ENCODE data around the gene RBM5. TPM values are rescaled to one million over a fixed set of nuclear protein-coding genes. Genes with fewer than 3 reads are reported as not detected.

RBM5 gene
- total RNA-seq, 1 donor from 2014 or later = 213 TPM

DNA sequence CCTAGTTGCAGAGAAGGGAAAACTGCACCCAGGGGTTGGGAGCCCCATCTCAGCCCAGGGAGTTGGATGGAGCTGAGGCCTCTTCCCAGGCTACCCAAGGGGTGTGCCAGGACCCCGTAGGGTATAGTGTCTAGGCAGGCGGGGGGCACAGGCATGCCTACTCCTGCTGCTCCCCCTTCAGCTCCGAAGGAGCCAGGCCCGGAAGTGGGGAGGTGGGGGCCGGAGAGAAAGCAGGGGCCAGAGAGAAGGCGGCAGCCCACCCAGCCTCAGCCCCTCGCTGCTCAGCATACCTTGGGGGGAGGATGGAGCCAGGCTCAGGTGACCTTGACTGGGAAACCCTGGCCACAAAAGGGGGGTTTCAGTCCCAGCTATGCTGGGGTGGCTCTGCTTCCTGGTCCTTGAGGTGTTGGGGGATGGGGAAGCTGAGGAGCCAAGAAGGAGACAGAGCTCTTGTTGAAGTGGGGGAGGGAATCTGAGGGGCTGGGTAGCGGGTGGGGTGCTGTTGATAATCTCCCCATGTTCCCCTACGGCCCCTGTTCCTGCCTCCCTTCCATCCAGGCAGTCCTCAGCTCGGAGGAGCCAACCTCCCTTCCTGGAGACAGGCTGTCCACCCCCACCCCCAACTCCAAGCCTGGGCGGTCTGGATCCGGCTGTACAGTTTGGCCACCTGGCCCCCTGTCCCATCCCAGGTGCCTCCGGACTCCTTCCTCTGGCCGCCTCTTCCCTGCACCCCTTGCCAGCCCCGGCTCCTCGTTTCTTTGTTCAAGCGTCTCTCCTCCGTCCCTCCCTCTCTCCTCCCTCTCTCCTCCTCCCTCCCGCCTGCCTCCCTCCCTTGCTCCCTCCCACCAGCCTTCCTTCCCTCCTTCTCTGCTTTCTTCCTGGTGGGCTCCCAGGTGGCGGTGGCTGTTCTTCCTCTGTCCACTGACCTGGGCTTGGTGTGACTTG lies 68.1 kb downstream of the RBM5 start:
- H3K9me3 Mint-ChIP-seq (ENCODE audit: unreplicated experiment) = no peaks in the 10 kb centered on the region
- no peaks in the 10 kb centered on the region for H3K36me3 Mint-ChIP-seq (ENCODE audit: unreplicated experiment)
- peaks cover 31% of the 10 kb centered on the region for H3K4me1 Mint-ChIP-seq (ENCODE audit: unreplicated experiment)
- peak overlapping the region; percentile 73 for H3K4me3 Mint-ChIP-seq (ENCODE audit: unreplicated experiment)
- no peak for DNase-seq (ENCODE audit: extremely low spot score, unreplicated experiment)
- H3K27me3 Mint-ChIP-seq (ENCODE audit: unreplicated experiment) = peaks cover 23% of the 10 kb centered on the region
- H3K27ac Mint-ChIP-seq (ENCODE audit: unreplicated experiment) = no peak overlapping the region
- TF ChIP-seq, protein P1, sequence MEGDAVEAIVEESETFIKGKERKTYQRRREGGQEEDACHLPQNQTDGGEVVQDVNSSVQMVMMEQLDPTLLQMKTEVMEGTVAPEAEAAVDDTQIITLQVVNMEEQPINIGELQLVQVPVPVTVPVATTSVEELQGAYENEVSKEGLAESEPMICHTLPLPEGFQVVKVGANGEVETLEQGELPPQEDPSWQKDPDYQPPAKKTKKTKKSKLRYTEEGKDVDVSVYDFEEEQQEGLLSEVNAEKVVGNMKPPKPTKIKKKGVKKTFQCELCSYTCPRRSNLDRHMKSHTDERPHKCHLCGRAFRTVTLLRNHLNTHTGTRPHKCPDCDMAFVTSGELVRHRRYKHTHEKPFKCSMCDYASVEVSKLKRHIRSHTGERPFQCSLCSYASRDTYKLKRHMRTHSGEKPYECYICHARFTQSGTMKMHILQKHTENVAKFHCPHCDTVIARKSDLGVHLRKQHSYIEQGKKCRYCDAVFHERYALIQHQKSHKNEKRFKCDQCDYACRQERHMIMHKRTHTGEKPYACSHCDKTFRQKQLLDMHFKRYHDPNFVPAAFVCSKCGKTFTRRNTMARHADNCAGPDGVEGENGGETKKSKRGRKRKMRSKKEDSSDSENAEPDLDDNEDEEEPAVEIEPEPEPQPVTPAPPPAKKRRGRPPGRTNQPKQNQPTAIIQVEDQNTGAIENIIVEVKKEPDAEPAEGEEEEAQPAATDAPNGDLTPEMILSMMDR (IDR thresholded peaks at IDR 0.05) = no peak

DNA sequence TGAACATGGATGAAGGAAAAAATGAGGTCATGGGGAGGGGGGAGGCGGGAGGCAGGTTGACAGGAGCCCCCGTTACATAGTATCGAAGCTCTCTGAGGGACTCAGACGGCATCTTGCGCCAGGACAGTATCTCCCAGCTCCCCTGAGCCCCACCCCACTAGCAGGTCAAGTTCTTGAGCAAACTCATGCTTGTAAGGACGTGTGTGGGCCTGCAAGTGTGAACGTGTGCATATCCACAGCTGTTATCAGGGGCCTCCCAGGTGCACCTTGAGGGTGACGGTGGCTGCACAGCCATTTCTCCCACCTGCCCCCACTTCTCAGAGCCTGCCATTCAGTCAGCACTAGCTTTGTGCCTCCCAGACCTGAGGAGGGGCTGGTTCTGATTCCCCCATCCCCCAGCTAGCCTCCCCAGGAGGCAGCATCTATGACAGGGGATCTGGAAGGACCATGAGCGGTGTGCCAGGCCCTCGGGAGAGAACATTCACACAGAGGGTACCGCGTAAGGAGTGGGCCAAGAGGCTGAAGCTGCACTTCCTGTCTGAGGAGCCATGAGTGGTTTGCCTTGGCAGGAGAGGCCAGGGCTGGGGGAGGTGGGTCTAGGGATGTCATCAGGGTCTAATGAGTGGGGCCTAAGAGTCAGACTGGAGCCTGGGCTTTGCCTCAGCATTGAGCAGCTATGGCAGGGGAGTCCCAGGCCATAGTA lies 69.3 kb downstream of the RBM5 start:
- H3K27me3 Mint-ChIP-seq (ENCODE audit: unreplicated experiment) = peaks cover 23% of the 10 kb centered on the region
- no peak overlapping the region for H3K27ac Mint-ChIP-seq (ENCODE audit: unreplicated experiment)
- no peak for DNase-seq (ENCODE audit: extremely low spot score, unreplicated experiment)
- peaks cover 34% of the 10 kb centered on the region for H3K4me1 Mint-ChIP-seq (ENCODE audit: unreplicated experiment)
- H3K4me3 Mint-ChIP-seq (ENCODE audit: unreplicated experiment) = no peak overlapping the region
- TF ChIP-seq, protein P1 (IDR thresholded peaks at IDR 0.05) = no peak
- no peaks in the 10 kb centered on the region for H3K36me3 Mint-ChIP-seq (ENCODE audit: unreplicated experiment)
- H3K9me3 Mint-ChIP-seq (ENCODE audit: unreplicated experiment) = no peaks in the 10 kb centered on the region

DNA sequence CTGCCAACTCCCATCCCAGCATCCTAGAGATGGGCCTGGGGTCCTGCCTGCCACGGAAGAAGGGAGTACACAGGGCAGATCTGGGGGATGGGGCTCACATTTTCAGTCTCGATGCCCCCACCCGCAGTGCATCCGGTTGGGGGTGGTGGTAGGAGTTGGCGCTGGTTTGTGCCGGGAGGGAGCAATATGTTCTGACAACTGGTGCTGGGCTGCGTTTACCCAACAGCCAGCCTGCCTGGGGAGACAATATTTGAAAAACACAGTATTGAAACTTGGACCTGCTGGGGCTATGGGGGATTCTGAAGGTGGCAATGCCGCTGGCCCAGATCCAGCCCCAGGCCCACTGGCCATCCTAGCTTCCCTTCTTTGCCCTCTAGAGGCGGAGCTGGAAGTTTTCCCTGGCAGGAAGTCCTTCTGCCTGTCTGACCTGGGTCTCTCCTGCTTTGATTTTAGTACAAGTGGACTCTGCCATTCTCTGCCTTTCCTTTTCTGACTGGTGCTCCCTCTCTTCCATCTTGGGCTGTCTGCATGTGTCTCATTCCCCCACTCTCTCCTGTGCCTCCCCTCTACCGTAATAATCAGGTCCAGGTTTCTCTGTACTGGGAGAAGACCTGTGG lies 69.9 kb downstream of the RBM5 start:
- TF ChIP-seq, protein P1 (IDR thresholded peaks at IDR 0.05) = no peak
- Mint-ChIP-seq H3K4me3 (ENCODE audit: unreplicated experiment) (no peak overlapping the region), H3K27me3 (ENCODE audit: unreplicated experiment) (peaks cover 17% of the 10 kb centered on the region), H3K9me3 (ENCODE audit: unreplicated experiment) (no peaks in the 10 kb centered on the region), H3K36me3 (ENCODE audit: unreplicated experiment) (no peaks in the 10 kb centered on the region), H3K27ac (ENCODE audit: unreplicated experiment) (no peak overlapping the region), H3K4me1 (ENCODE audit: unreplicated experiment) (peaks cover 37% of the 10 kb centered on the region)
- no peak for DNase-seq (ENCODE audit: extremely low spot score, unreplicated experiment)

DNA sequence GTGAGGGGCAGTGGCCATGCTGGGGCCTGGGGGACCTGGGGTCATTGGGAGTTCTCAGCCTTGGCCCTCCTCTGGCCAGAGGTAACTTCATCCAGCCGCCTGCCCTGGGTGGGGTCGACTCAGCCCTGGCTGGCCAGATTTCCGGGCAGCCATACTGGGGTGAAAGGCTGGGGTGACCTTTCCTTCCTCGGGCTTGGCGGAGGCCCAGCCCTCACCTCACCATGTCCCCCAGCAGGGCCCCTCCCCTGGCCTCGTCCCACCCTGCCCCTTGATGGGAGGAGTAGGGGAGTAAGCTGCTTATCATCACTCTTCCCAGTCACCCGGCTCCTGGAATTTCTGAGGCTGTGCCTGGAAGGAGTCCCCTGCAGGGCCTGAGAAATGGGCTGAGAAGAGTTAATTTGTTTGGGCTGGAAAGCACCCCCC lies 71.9 kb downstream of the RBM5 start:
- DNase-seq (ENCODE audit: extremely low spot score, unreplicated experiment) = no peak
- TF ChIP-seq, protein P1 (IDR thresholded peaks at IDR 0.05) = no peak
- Mint-ChIP-seq H3K9me3 (ENCODE audit: unreplicated experiment) (no peaks in the 10 kb centered on the region), H3K27ac (ENCODE audit: unreplicated experiment) (no peak overlapping the region), H3K27me3 (ENCODE audit: unreplicated experiment) (peaks cover 10% of the 10 kb centered on the region), H3K4me3 (ENCODE audit: unreplicated experiment) (no peak overlapping the region), H3K4me1 (ENCODE audit: unreplicated experiment) (peaks cover 49% of the 10 kb centered on the region), H3K36me3 (ENCODE audit: unreplicated experiment) (no peaks in the 10 kb centered on the region)
